GM12878 (cell line): ENCODE measurements around the gene NES. TPM values are rescaled to one million over a fixed set of nuclear protein-coding genes. Genes with fewer than 3 reads are reported as not detected.

Experiments used
- ATAC-seq: fragments of 200-7000 bp; cut with Tn5 transposase; 3 replicates; pipeline ENCODE4 v1.9.1; 2020; ENCODE audit warnings: mild to moderate bottlenecking, moderate library complexity
- BruUV-seq: library from RNA; stranded (reverse); fragments of 400-500 nt; replicated peaks from 2 replicates; lab custom pipeline; 2021; lab: Mats Ljungman, UMichigan
- CTCF ChIA-PET: fragments of 300-600 bp; sonication (Branson Sonifier 250); formaldehyde crosslinking; extraction: SDS; loops from one replicate; lab custom pipeline; 2021; ENCODE audit warnings: inconsistent platforms; lab: Yijun Ruan, JAX
- POLR2A ChIA-PET: fragments of 350-600 bp; formaldehyde crosslinking; extraction: SDS; loops from one replicate; lab custom pipeline; 2021; ENCODE audit warnings: inconsistent platforms; lab: Charles Lee
- RAD21 ChIA-PET: fragments of 300-600 bp; sonication (Branson Sonifier 250); formaldehyde crosslinking; loops from one replicate; lab custom pipeline; 2023; ENCODE audit warnings: antibody characterized with exemption; ENCODE audit not compliant: unreplicated experiment; lab: Charles Lee
- SMC1A ChIA-PET: fragments of 300-600 bp; sonication (Branson Sonifier 250); formaldehyde crosslinking; loops from one replicate; lab custom pipeline; 2023; ENCODE audit not compliant: unreplicated experiment, uncharacterized antibody; lab: Charles Lee
- DNase-seq: peaks from one replicate; pipeline ENCODE4 v3.0.0-alpha.2; 2011; ENCODE audit warnings: low read depth, low spot score
- FAIRE-seq: peaks from 3 replicates; lab custom pipeline; 2011; peaks lifted over from hg19 to GRCh38; lab: Jason Lieb, UNC
- H2AFZ ChIP-seq: 2 replicates; pipeline ENCODE4 v1.6.0; 2011; ENCODE audit warnings: low read depth, low read length, control low read depth; ENCODE audit not compliant: control insufficient read depth
- H3K27ac ChIP-seq: 2 replicates; pipeline ENCODE4 v1.5.1; 2011; ENCODE audit warnings: control low read depth; ENCODE audit not compliant: control insufficient read depth, insufficient read depth
- H3K27me3 ChIP-seq, 2 experiments: replicated peaks in 1 of 2; 2 replicates each; pipeline versions ENCODE4 v1.6.0 to v1.6.1; 2011; ENCODE audit warnings: low read length in 1 of 2; ENCODE audit not compliant: control insufficient read depth in 2 of 2, insufficient read depth in 2 of 2
- H3K36me3 ChIP-seq, 2 experiments: 2 replicates each; pipeline ENCODE4 v1.5.1; 2011; ENCODE audit warnings: low read length in 1 of 2; ENCODE audit not compliant: control insufficient read depth in 2 of 2, insufficient read depth in 2 of 2
- H3K4me1 ChIP-seq: 2 replicates; pipeline ENCODE4 v1.6.1; 2011; ENCODE audit warnings: mild to moderate bottlenecking, low read length, moderate library complexity, mixed read lengths; ENCODE audit not compliant: control insufficient read depth, insufficient read depth
- H3K4me2 ChIP-seq: 2 replicates; pipeline ENCODE4 v1.6.0; 2011; ENCODE audit warnings: control low read depth; ENCODE audit not compliant: control insufficient read depth, insufficient read depth
- H3K4me3 ChIP-seq: fragments of 200-600 bp; sonication (generic); 2 replicates; pipeline ENCODE4 v1.5.1; 2016
- H3K79me2 ChIP-seq: 2 replicates; pipeline ENCODE4 v1.6.0; 2011; ENCODE audit warnings: low read length; ENCODE audit not compliant: control insufficient read depth, insufficient read depth
- H3K9ac ChIP-seq: 2 replicates; pipeline ENCODE4 v1.8.0; 2011; ENCODE audit warnings: low read length, control low read depth, mixed read lengths; ENCODE audit not compliant: control insufficient read depth, insufficient read depth
- H3K9me3 ChIP-seq: replicated peaks from 3 replicates; pipeline ENCODE4 v1.5.1; 2011; ENCODE audit warnings: mild to moderate bottlenecking, low read length; ENCODE audit not compliant: control insufficient read depth, insufficient read depth
- H4K20me1 ChIP-seq: 2 replicates; pipeline ENCODE4 v1.6.0; 2011; ENCODE audit not compliant: control insufficient read depth, insufficient read depth
- BCL3 ChIP-seq: IDR thresholded peaks from 2 replicates; pipeline ENCODE4 v1.6.1; 2011; ENCODE audit warnings: borderline replicate concordance, low read depth, mild to moderate bottlenecking, moderate library complexity, low read length; ENCODE audit not compliant: insufficient read depth, poor library complexity, severe bottlenecking
- IKZF2 ChIP-seq, 2 experiments: fragments of 450-650 bp; IDR thresholded peaks; 2 replicates each; pipeline ENCODE4 v1.6.1; 2017; ENCODE audit warnings: mild to moderate bottlenecking in 2 of 2, moderate library complexity in 2 of 2
- LARP7 ChIP-seq: fragments of 450-650 bp; IDR thresholded peaks from 2 replicates; pipeline ENCODE4 v1.6.1; 2017; ENCODE audit warnings: mild to moderate bottlenecking
- NFYA ChIP-seq: IDR thresholded peaks from 2 replicates; pipeline ENCODE4 v1.6.1; 2011; ENCODE audit warnings: low read depth, mild to moderate bottlenecking, low read length, improper control_type of control experiment, borderline replicate concordance
- PAX5 ChIP-seq: IDR thresholded peaks from 2 replicates; pipeline ENCODE4 v1.6.1; 2011; ENCODE audit warnings: low read depth, low read length, borderline replicate concordance
- TCF12 ChIP-seq: IDR thresholded peaks from 2 replicates; pipeline ENCODE4 v1.6.1; 2011; ENCODE audit warnings: low read depth, mild to moderate bottlenecking, low read length
- YY1 ChIP-seq: IDR thresholded peaks from 2 replicates; pipeline ENCODE4 v1.6.1; 2011; ENCODE audit warnings: low read depth, mild to moderate bottlenecking, low read length
- ZNF687 ChIP-seq: fragments of 450-650 bp; IDR thresholded peaks from 2 replicates; pipeline ENCODE4 v1.6.1; 2017; ENCODE audit warnings: mild to moderate bottlenecking, moderate library complexity
- WGBS: methylation state at CpG from one replicate; pipeline ENCODE4 v1.1.6; 2016; ENCODE audit warnings: low lambda C conversion rate; ENCODE audit not compliant: insufficient replicate concordance, insufficient coverage; ENCODE audit errors: missing lambda C conversion rate; 5-methylcytosine and 5-hydroxymethylcytosine counted together
- in situ Hi-C: fragments of 300-500 bp; cut with MboI; formaldehyde crosslinking; loops from 9 replicates; pipeline ENCODE4 v1.14.3; 2018; ENCODE audit warnings: mixed read lengths
- intact Hi-C: fragments of 100-400 bp; cut with micrococcal nuclease; formaldehyde crosslinking; loops from one replicate; pipeline ENCODE4 v1.14.2; 2022; ENCODE audit not compliant: unreplicated experiment
- polyA plus RNA-seq, 11 experiments: library from polyadenylated mRNA; depleted of rRNA in 4 of 11; unstranded in 6 of 11; stranded (reverse) in 5 of 11; fragments of >200 nt; fragmentation: Nextera tagmentation in 4 of 11; fragmentation: Illumina TruSeq in 1 of 11; extraction: Ambion mirVana in 4 of 11; extraction: Trizol in 1 of 11; gene quantifications; 1 replicate in 1 of 11; 2 replicates in 10 of 11; pipeline versions ENCODE4 v1.2.1 to v1.2.3, GENCODE V29; 2011 to 2016; ENCODE audit warnings: inconsistent platforms in 2 of 11, missing spikeins in 2 of 11, low read depth in 1 of 11
- total RNA-seq, 4 experiments: library from RNA; depleted of rRNA in 3 of 4; stranded (reverse); fragments of >200 nt in 3 of 4; fragmentation: Illumina TruSeq in 1 of 4; extraction: Trizol in 1 of 4; gene quantifications; 2 replicates each; pipeline versions ENCODE4 v1.2.1 to v1.2.3, GENCODE V29; 2013 to 2021
- TF ChIP-seq, protein P1 (sequence below): fragments of 450-650 bp; IDR thresholded peaks from 2 replicates; pipeline ENCODE4 v1.6.1; 2014; ENCODE audit warnings: mild to moderate bottlenecking

Gene NES
- total and polyA plus RNA-seq, 10 of the 15 experiments (the other 5 are each of a cell fraction or from before 2014, with no cell fraction given): under 0.01 to 0.15 (median 0.02) TPM; not detected in 4

GRCh38 chr1:156656806-156657740, 20.1 kb downstream of the NES start:
- Histone ChIP-seq H3K4me1 (peaks cover 44% of the 10 kb centered on the region), H2AFZ (peak overlapping the region; percentile 2; the same call in 1 of the 2 replicates), H3K36me3 (no peaks in the 10 kb centered on the region), H3K79me2 (peaks cover 23% of the 10 kb centered on the region), H4K20me1 (peaks cover 8% of the 10 kb centered on the region; the same call in 1 of the 2 replicates), H3K27me3 (0 out of 4 replicates have a peak, but pooled peaks cover 0 to 2% of the 10 kb centered on the region in 2 experiments), H3K9me3 (no peaks in the 10 kb centered on the region), H3K9ac (no peak overlapping the region; the same call in 1 of the 2 replicates), H3K4me2 (peak overlapping the region; percentile 89), H3K27ac (no peak overlapping the region), H3K4me3 (peak overlapping the region; percentile 45; the same call in 1 of the 2 replicates)
- WGBS: 7% methylated on average over 48 of the region's 54 CpGs
- no peak for FAIRE-seq
- ChIA-PET SMC1A (interaction anchor here (0.7 to 2.0 kb wide), 7 partner anchors 21 to 69 kb away, joined by 3 to 7 read pairs (median 5); no protein-coding TSS in a partner anchor), RAD21 (interaction anchor here (0.7 to 6.0 kb wide), 6 partner anchors 21 to 94 kb away, joined by 3 to 58 read pairs (median 8); partner anchors contain the start of genes HDGF and NES), POLR2A (interaction anchor here (0.5 to 1.2 kb wide), 4 partner anchors 9 to 271 kb away, joined by 3 to 4 read pairs (median 4); no protein-coding TSS in a partner anchor), CTCF (interaction anchor here (0.6 to 8.3 kb wide), 15 partner anchors 8 to 438 kb away, joined by 3 to 208 read pairs (median 5); partner anchors contain the start of genes BCAN, CRABP2, ISG20L2 and METTL25B)
- peak; percentile 28 for ATAC-seq
- no peak for DNase-seq
- intact Hi-C loops (loop anchor here (1.0 kb wide), 1 partner anchor 30 kb away; no protein-coding TSS in a partner anchor), in situ Hi-C loops (no loop called here)
- no TSS peak for BruUV-seq
- TF ChIP-seq BCL3 (no peak), ZNF687 (no peak), PAX5 (no peak), TCF12 (no peak), NFYA (no peak), LARP7 (0 out of 2 replicates have a peak, but pooled peaks have one; percentile 19), YY1 (peak; percentile 61; the same call in 1 of the 2 replicates), IKZF2 (IDR thresholded peaks at IDR 0.05) (peak; percentile 13 to 32; a peak in 1 of 4 replicates)
- TF ChIP-seq, protein P1, sequence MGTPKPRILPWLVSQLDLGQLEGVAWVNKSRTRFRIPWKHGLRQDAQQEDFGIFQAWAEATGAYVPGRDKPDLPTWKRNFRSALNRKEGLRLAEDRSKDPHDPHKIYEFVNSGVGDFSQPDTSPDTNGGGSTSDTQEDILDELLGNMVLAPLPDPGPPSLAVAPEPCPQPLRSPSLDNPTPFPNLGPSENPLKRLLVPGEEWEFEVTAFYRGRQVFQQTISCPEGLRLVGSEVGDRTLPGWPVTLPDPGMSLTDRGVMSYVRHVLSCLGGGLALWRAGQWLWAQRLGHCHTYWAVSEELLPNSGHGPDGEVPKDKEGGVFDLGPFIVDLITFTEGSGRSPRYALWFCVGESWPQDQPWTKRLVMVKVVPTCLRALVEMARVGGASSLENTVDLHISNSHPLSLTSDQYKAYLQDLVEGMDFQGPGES: no peak
